GM13976 (cell line): ENCODE data around the gene ARHGAP28.

Experiments
- DNase-seq: peaks from one replicate; pipeline ENCODE4 v3.0.0; 2012; ENCODE audit warnings: low spot score
- in situ Hi-C: fragments of 300-500 bp; cut with MboI; formaldehyde crosslinking; loops from one replicate; pipeline ENCODE4 v1.12.0; 2022; ENCODE audit warnings: low sequenced_read_pairs, mixed read lengths, inconsistent platforms; ENCODE audit not compliant: unreplicated experiment
- TF ChIP-seq, protein P1 (sequence below): IDR thresholded peaks from 2 replicates; pipeline ENCODE4 v1.5.1; 2012; ENCODE audit warnings: borderline replicate concordance, mild to moderate bottlenecking; ENCODE audit not compliant: insufficient read depth; ENCODE audit errors: extremely low read depth, missing control alignments, control extremely low read depth

Gene ARHGAP28

DNA sequence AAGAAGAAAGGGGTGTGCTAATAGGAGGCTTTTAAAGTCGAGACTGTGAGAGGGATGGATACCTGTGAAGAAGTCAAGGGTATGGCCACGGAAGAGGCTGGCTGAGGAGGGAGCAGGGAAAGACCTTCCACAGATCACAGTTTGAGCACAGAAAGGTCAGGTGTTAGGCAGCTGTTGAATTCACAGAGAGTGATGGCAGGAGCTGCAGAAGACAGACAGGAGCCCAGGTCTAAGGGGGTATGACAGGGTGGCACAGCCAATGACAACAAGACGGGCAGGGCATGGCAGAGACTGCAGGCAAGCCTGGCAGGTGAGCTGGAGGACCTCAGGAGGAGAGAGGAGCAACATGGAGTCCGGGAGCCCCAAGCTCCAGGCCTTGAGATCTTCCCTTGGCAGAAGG lies 225.0 kb downstream of the ARHGAP28 start:
- in situ Hi-C loops: no loop called here
- no peak for DNase-seq
- TF ChIP-seq, protein P1, sequence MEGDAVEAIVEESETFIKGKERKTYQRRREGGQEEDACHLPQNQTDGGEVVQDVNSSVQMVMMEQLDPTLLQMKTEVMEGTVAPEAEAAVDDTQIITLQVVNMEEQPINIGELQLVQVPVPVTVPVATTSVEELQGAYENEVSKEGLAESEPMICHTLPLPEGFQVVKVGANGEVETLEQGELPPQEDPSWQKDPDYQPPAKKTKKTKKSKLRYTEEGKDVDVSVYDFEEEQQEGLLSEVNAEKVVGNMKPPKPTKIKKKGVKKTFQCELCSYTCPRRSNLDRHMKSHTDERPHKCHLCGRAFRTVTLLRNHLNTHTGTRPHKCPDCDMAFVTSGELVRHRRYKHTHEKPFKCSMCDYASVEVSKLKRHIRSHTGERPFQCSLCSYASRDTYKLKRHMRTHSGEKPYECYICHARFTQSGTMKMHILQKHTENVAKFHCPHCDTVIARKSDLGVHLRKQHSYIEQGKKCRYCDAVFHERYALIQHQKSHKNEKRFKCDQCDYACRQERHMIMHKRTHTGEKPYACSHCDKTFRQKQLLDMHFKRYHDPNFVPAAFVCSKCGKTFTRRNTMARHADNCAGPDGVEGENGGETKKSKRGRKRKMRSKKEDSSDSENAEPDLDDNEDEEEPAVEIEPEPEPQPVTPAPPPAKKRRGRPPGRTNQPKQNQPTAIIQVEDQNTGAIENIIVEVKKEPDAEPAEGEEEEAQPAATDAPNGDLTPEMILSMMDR: no peak

DNA sequence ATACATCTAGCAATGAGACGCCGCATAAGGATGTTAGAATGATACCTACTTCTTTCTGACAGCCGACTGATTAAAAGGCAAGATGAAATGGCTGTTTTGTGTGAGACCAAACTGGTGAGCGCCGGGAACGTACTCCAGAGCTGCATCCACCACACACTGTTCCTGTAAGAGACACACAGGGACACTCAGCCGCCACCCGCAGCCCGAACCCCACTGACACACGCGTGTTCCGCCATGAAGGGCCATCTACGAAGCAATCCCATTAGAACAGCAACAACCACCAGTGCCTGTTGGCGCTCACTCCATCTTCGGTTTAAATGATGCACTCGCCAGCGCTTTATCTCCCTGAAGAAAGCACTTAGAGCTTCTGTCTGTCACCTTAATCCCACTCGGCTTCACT lies 225.8 kb downstream of the ARHGAP28 start:
- no peak for DNase-seq
- TF ChIP-seq, protein P1: no peak
- in situ Hi-C loops: no loop called here

DNA sequence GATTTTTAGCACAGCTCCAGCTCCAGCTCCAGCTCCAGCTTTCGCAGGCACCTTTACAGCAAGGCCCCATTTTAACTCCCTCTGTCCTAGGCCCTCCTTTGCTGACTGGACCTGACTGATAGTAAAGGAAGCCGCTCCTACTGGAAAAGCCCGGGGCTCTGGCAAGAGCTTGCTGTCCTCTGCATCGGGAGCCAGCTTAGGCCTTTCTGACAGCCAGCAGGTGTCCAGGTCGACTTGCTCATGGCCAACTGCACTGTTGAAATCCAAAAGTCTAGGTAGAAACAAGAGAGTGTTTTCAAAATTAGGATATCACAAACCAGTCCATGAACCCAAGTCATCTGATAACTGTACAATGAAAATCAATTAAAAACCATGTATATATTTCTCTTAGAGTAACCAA lies 227.0 kb downstream of the ARHGAP28 start:
- no peak for DNase-seq
- TF ChIP-seq, protein P1: no peak
- in situ Hi-C loops: no loop called here

DNA sequence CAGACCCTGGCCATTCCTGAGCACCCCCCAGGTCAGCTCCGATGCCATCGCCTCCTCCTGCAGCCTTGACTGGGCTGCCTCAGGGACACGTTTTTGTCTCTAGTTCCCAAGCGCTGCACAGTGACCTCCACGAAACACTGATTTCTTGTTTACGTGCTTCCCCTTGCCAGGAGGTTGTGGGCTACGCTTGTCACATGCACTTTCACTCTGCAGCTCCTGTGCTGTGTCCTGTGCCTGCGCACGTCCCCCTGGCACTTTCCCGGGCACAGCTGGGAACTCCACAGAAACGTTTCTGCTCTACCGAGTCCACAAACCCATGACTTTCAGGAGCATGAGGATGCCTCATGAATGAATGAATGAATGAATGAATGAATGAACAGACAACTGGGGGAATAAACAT lies 227.5 kb downstream of the ARHGAP28 start:
- DNase-seq: no peak
- TF ChIP-seq, protein P1: no peak
- in situ Hi-C loops: no loop called here

DNA sequence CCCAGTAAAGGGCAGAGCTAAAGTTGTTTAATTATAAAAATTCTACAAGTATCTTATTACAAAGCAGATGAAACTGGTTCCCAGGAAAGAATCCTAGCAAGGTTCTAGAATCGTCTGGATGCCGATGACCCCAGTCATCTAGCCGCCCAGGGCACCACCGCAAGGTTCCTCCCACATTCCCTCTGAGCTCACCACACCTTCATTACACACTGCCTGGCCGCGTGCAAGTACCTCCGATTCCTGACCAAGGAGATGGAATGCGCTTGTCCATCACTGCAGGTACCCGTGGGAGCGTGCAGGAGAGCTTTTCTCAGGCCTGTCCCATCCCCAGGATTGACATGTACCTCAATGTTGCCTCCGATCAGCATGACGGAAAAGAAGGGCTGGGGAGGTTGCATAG lies 229.6 kb downstream of the ARHGAP28 start:
- in situ Hi-C loops: no loop called here
- DNase-seq: no peak
- TF ChIP-seq, protein P1: no peak

GRCh38 chr18:6960124-6960523 lies 230.6 kb downstream of the ARHGAP28 start:
- DNase-seq: no peak
- TF ChIP-seq, protein P1: no peak
- in situ Hi-C loops: no loop called here

- TF ChIP-seq, protein P1: no peak
- in situ Hi-C loops: no loop called here
- no peak for DNase-seq
Measured at GRCh38 chr18:6960656-6961055, 231.1 kb downstream of the ARHGAP28 start.
